ENCODE data around the gene KSR2. TPM values are rescaled to one million over a fixed set of nuclear protein-coding genes. Genes with fewer than 3 reads are reported as not detected.

Gene KSR2
- total and polyA plus RNA-seq, 2 donors (not counting 3 experiments of a cell fraction or from before 2014, with no cell fraction given): 2.1 to 5.2 TPM

DNA sequence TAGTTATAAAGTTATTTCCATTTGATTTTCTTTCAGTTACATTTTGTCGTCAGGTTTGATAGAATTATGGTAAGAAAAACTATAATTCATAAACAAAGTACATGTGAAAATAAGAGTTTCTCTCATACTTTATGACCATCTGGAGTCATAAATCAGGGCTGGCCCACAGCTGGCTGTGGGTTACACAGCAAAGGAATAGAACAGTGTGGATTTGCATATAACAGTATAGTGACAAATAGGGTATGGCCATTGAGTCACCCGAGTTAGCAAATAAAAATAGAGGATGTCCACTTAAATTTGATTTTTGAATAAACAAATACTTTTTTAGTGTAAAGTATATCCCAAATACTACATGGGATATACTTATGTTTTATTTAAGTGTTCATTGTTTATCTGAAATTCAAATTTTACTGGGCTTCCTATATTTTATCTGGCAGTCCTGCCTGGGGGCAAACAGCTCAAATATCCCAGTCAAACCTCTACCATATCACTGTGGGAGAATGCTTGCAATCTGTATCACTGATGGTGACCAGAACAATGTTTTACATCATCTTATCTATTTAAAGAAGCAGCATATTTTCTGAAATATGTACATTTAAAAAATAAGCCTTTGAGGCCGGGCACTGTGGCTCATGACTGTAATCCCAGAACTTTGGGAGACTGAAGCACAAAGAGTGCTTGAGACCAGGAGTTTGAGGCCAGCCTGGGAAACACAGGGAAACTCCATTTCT lies 65.5 kb downstream of the KSR2 start:
- H3K9ac ChIP-seq (replicated peaks; ENCODE audit: extremely low read depth, insufficient read depth, low read length): no peak overlapping the region
- H2AFZ ChIP-seq (ENCODE audit: low read depth, low read length): no peak overlapping the region
- BruUV-seq (replicated peaks): no TSS peak
- H3K27me3 ChIP-seq (ENCODE audit: control insufficient read depth in 2 of 2, insufficient read depth in 2 of 2, low read length in 2 of 2): no peaks in the 10 kb centered on the region
- no peak overlapping the region for H3K4me2 ChIP-seq (ENCODE audit: insufficient read depth, low read length)
- H3K9me3 ChIP-seq (replicated peaks; ENCODE audit: control insufficient read depth, insufficient read depth, low read length): no peaks in the 10 kb centered on the region
- ChIA-PET CTCF (no interaction called here), POLR2A (no interaction called here)
- intact Hi-C loops (cut with micrococcal nuclease) (no loop called here), dilution Hi-C loops (cut with MboI; ENCODE audit: extremely low pct_ligation_motif_present, low sequenced_read_pairs) (no loop called here)
- no peaks in the 10 kb centered on the region for H3K9me1 ChIP-seq (replicated peaks; ENCODE audit: control insufficient read depth, extremely low read depth, insufficient read depth, low read length)
- TF ChIP-seq JUN (IDR thresholded peaks at IDR 0.05; ENCODE audit: borderline replicate concordance, insufficient read depth, insufficient read length, low read depth): no peak
- no peak for TF ChIP-seq GATA2 (IDR thresholded peaks at IDR 0.05; ENCODE audit: insufficient read depth, insufficient read length, low read depth, low read length)
- TF ChIP-seq CTCF (IDR thresholded peaks at IDR 0.05; ENCODE audit: extremely low read depth in 1 of 2, insufficient read depth in 1 of 2, low read depth in 1 of 2, low read length in 2 of 2): no peak
- TF ChIP-seq FOS (IDR thresholded peaks at IDR 0.05; ENCODE audit: borderline replicate concordance, insufficient read depth, low read length): no peak
- no peak for TF ChIP-seq POLR2A (IDR thresholded peaks at IDR 0.05; ENCODE audit: low read depth, low read length)
- H3K79me2 ChIP-seq (ENCODE audit: control insufficient read depth, insufficient read depth, low read length): no peaks in the 10 kb centered on the region
- no peak for DNase-seq (ENCODE audit: low read depth, low spot score)
- no peak overlapping the region for H3K4me3 ChIP-seq (replicated peaks in 1 of 3; ENCODE audit: insufficient read depth in 1 of 3, low read depth in 1 of 3, low read length in 3 of 3)
- no peak for FAIRE-seq
- H3K27ac ChIP-seq (ENCODE audit: insufficient read depth, low read depth, low read length): no peak overlapping the region
- H4K20me1 ChIP-seq (replicated peaks; ENCODE audit: control insufficient read depth, extremely low read depth, insufficient read depth, low read length): no peaks in the 10 kb centered on the region
- no peaks in the 10 kb centered on the region for H3K36me3 ChIP-seq (ENCODE audit: control insufficient read depth in 2 of 2, extremely low read depth in 1 of 2, insufficient read depth in 2 of 2, low read length in 2 of 2)
- H3K4me1 ChIP-seq (ENCODE audit: control insufficient read depth, extremely low read depth, insufficient read depth, low read length): no peaks in the 10 kb centered on the region

GRCh38 chr12:117901631-117902030 lies 67.2 kb downstream of the KSR2 start:
- DNase-seq (ENCODE audit: low read depth, low spot score) (no peak), FAIRE-seq (no peak)
- H3K27ac ChIP-seq (ENCODE audit: insufficient read depth, low read depth, low read length): no peak overlapping the region
- no peaks in the 10 kb centered on the region for H3K79me2 ChIP-seq (ENCODE audit: control insufficient read depth, insufficient read depth, low read length)
- no TSS peak for BruUV-seq (replicated peaks)
- H3K9me1 ChIP-seq (replicated peaks; ENCODE audit: control insufficient read depth, extremely low read depth, insufficient read depth, low read length): no peaks in the 10 kb centered on the region
- dilution Hi-C loops (cut with MboI; ENCODE audit: extremely low pct_ligation_motif_present, low sequenced_read_pairs): no loop called here
- H4K20me1 ChIP-seq (replicated peaks; ENCODE audit: control insufficient read depth, extremely low read depth, insufficient read depth, low read length): no peaks in the 10 kb centered on the region
- H3K36me3 ChIP-seq (ENCODE audit: control insufficient read depth in 2 of 2, extremely low read depth in 1 of 2, insufficient read depth in 2 of 2, low read length in 2 of 2): no peaks in the 10 kb centered on the region
- no peaks in the 10 kb centered on the region for H3K27me3 ChIP-seq (ENCODE audit: control insufficient read depth in 2 of 2, insufficient read depth in 2 of 2, low read length in 2 of 2)
- no peaks in the 10 kb centered on the region for H3K9me3 ChIP-seq (replicated peaks; ENCODE audit: control insufficient read depth, insufficient read depth, low read length)
- intact Hi-C loops (cut with micrococcal nuclease): no loop called here
- H3K4me2 ChIP-seq (ENCODE audit: insufficient read depth, low read length): no peak overlapping the region
- H2AFZ ChIP-seq (ENCODE audit: low read depth, low read length): no peak overlapping the region
- CTCF ChIA-PET: no interaction called here
- no peak overlapping the region for H3K4me3 ChIP-seq (replicated peaks in 1 of 3; ENCODE audit: insufficient read depth in 1 of 3, low read depth in 1 of 3, low read length in 3 of 3)
- H3K4me1 ChIP-seq (ENCODE audit: control insufficient read depth, extremely low read depth, insufficient read depth, low read length): no peaks in the 10 kb centered on the region
- no peak overlapping the region for H3K9ac ChIP-seq (replicated peaks; ENCODE audit: extremely low read depth, insufficient read depth, low read length)
- no peak for TF ChIP-seq FOS (IDR thresholded peaks at IDR 0.05; ENCODE audit: borderline replicate concordance, insufficient read depth, low read length)
- no peak for TF ChIP-seq GATA2 (IDR thresholded peaks at IDR 0.05; ENCODE audit: insufficient read depth, insufficient read length, low read depth, low read length)
- no peak for TF ChIP-seq CTCF (IDR thresholded peaks at IDR 0.05; ENCODE audit: extremely low read depth in 1 of 2, insufficient read depth in 1 of 2, low read depth in 1 of 2, low read length in 2 of 2)
- POLR2A ChIA-PET: no interaction called here

All from endothelial cell of umbilical vein (primary cell).